ENCODE data around the gene RPTOR. TPM values are rescaled to one million over a fixed set of nuclear protein-coding genes. Genes with fewer than 3 reads are reported as not detected.

Gene RPTOR
- total RNA-seq, 1 donor from 2014 or later = 66.7 TPM

GRCh38 chr17:80507965-80508364, 36.7 kb upstream of the RPTOR start:
- H3K27ac Mint-ChIP-seq = no peak overlapping the region
- H3K9me3 Mint-ChIP-seq = no peaks in the 10 kb centered on the region
- no peak overlapping the region for H3K4me3 Mint-ChIP-seq
- no peak for DNase-seq (ENCODE audit: low spot score)
- no peaks in the 10 kb centered on the region for H3K36me3 Mint-ChIP-seq (ENCODE audit: low read depth)
- H3K4me1 Mint-ChIP-seq (ENCODE audit: low read depth) = no peaks in the 10 kb centered on the region
- H3K27me3 Mint-ChIP-seq (ENCODE audit: insufficient read depth) = peaks cover 15% of the 10 kb centered on the region
- intact Hi-C loops (cut with micrococcal nuclease) = no loop called here

GRCh38 chr17:80509311-80509710, 35.3 kb upstream of the RPTOR start:
- H3K4me1 Mint-ChIP-seq (ENCODE audit: low read depth) = no peaks in the 10 kb centered on the region

DNA sequence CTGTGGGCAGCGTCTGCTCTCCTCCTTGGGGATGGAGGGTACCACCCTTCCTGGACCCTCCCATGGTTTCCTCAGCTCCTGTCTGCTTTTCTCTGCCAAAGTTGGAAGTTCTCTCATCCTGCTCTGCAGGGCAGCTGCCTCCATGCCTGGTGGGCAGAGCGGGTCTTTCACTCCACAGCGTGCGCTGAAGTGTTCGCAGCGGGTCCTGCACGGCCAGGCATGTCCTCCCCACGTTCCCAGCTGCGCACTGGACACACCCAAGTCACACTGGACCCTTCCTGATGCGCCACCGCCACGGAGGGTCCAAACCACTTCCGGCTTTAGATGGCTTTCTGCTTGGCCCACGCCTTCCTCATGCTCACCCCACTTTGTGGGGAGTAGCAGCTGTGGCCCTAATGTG, 34.5 kb upstream of the RPTOR start:
- Mint-ChIP-seq H3K27me3 (ENCODE audit: insufficient read depth) (peaks cover 7% of the 10 kb centered on the region), H3K36me3 (ENCODE audit: low read depth) (no peaks in the 10 kb centered on the region), H3K4me3 (no peak overlapping the region), H3K4me1 (ENCODE audit: low read depth) (no peaks in the 10 kb centered on the region), H3K27ac (no peak overlapping the region), H3K9me3 (no peaks in the 10 kb centered on the region)
- no peak for DNase-seq (ENCODE audit: low spot score)
- intact Hi-C loops (cut with micrococcal nuclease) = no loop called here

More at GRCh38 chr17:80509311-80509710, 35.3 kb upstream of the RPTOR start:
- no peak for DNase-seq (ENCODE audit: low spot score)
- intact Hi-C loops (cut with micrococcal nuclease) = no loop called here
- Mint-ChIP-seq H3K4me3 (no peak overlapping the region), H3K36me3 (ENCODE audit: low read depth) (no peaks in the 10 kb centered on the region), H3K9me3 (no peaks in the 10 kb centered on the region), H3K27me3 (ENCODE audit: insufficient read depth) (peaks cover 9% of the 10 kb centered on the region), H3K27ac (no peak overlapping the region)

DNA sequence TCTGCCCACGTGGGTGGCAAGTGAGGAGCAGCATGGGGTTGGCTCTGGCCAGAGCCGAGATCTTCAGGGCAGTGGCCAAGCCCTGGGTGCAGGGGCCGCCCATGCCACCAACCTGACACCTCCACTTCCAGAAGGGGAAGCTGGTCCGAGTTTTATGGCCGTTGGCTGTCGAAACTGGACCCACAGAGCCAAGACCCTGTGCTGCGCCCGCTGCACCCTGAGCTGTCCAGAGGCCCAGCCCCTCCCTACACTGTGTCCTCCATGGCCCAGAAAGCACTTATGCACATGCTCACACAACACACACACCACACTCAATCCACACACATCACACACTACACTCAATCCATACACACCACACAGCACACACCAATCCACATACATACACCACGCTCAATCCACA, 33.9 kb upstream of the RPTOR start:
- Mint-ChIP-seq H3K4me1 (ENCODE audit: low read depth) (no peaks in the 10 kb centered on the region), H3K9me3 (no peaks in the 10 kb centered on the region), H3K4me3 (no peak overlapping the region), H3K36me3 (ENCODE audit: low read depth) (no peaks in the 10 kb centered on the region), H3K27ac (no peak overlapping the region), H3K27me3 (ENCODE audit: insufficient read depth) (peaks cover 5% of the 10 kb centered on the region)
- DNase-seq (ENCODE audit: low spot score) = no peak
- intact Hi-C loops (cut with micrococcal nuclease) = no loop called here

DNA sequence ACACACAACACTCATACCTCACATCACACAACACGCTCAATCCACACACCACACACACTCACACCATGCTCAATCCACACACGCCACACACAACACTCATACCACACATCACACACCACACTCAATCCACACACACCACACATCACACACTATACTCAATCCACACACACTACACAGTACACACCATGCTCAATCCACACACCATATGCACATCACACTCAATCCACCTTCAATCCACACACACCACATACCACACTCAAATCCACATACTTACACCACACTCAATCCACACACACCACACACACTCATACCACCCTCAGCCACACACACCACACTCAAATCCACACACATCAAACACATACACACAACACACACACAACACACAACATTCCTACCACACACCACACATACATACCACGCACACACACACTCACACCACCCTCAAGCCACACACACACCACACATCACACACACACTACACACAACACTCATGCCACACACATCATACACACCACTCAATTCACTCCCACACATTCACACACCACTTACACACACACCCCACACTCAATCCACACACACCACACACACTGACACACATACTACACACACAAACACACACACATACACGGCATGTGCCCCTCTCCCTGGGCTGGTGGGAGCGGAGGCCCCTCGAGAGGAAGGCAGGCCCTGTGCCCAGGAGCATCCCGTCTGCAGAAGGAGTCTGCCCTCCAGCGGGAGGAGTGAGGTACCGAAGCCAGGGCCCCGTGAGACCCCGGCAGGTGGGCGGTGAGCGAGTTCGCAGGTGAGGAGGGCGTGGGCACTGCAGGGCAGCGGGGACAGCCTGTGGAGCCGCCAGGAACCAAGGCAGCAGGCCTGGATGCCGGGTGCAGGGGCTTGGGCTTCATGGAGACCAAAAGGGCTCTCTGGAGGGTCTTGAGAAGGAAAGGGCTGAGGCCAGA, 33.1 kb upstream of the RPTOR start:
- Mint-ChIP-seq H3K4me3 (no peak overlapping the region), H3K27me3 (ENCODE audit: insufficient read depth) (peaks cover 5% of the 10 kb centered on the region), H3K4me1 (ENCODE audit: low read depth) (no peaks in the 10 kb centered on the region), H3K36me3 (ENCODE audit: low read depth) (no peaks in the 10 kb centered on the region), H3K9me3 (no peaks in the 10 kb centered on the region), H3K27ac (no peak overlapping the region)
- intact Hi-C loops (cut with micrococcal nuclease) = no loop called here
- no peak for DNase-seq (ENCODE audit: low spot score)

DNA sequence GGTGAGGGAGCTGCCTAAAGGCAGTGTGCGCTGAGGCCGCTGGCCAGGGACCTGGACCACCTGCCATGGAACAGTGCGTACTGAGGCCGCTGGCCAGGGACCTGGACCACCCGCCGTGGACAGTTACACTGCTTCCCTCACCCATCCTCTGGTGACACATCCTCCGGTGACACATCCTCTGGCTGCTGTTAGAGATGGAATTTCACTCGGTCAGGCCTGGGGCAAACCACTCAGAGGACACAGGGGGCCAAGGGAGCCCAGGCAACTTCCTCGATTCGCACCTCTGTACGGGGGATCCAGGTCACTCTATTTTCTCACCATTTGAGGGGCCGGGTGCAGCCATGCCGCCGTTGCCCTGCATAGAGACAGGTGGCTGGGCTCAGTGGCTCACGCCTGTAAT, 32.4 kb upstream of the RPTOR start:
- DNase-seq (ENCODE audit: low spot score) = no peak
- Mint-ChIP-seq H3K36me3 (ENCODE audit: low read depth) (no peaks in the 10 kb centered on the region), H3K27me3 (ENCODE audit: insufficient read depth) (peaks cover 5% of the 10 kb centered on the region), H3K4me1 (ENCODE audit: low read depth) (no peaks in the 10 kb centered on the region), H3K27ac (no peak overlapping the region), H3K9me3 (no peaks in the 10 kb centered on the region), H3K4me3 (no peak overlapping the region)
- intact Hi-C loops (cut with micrococcal nuclease) = no loop called here

DNA sequence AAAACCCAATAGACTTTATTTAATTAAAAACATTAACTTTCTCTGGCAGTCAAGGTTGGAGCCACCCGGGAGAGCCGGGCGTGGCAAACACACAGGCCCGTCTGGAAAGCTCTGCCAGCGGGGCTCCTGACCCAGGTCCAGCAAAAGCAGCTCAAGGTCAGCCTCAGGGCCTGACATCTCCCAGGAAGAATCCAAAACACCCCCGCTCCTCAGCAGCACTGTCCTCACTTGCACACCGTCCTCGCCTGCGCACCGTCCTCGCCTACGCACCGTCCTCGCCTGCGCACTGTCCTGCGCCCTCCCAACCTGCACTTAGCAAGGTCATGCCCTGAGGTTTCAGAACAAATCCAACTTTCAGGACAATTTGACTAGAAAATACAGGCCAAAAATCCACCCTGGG, 31.4 kb upstream of the RPTOR start:
- Mint-ChIP-seq H3K27ac (no peak overlapping the region), H3K9me3 (no peaks in the 10 kb centered on the region), H3K27me3 (ENCODE audit: insufficient read depth) (peaks cover 7% of the 10 kb centered on the region), H3K4me3 (no peak overlapping the region), H3K4me1 (ENCODE audit: low read depth) (no peaks in the 10 kb centered on the region), H3K36me3 (ENCODE audit: low read depth) (no peaks in the 10 kb centered on the region)
- intact Hi-C loops (cut with micrococcal nuclease) = no loop called here
- DNase-seq (ENCODE audit: low spot score) = no peak

- DNase-seq (ENCODE audit: low spot score) = no peak
- Mint-ChIP-seq H3K4me3 (no peak overlapping the region), H3K27ac (no peak overlapping the region), H3K9me3 (no peaks in the 10 kb centered on the region), H3K27me3 (ENCODE audit: insufficient read depth) (peaks cover 11% of the 10 kb centered on the region), H3K4me1 (ENCODE audit: low read depth) (no peaks in the 10 kb centered on the region), H3K36me3 (ENCODE audit: low read depth) (no peaks in the 10 kb centered on the region)
- intact Hi-C loops (cut with micrococcal nuclease) = no loop called here
These were observed 30.7 kb upstream of the RPTOR start for GRCh38 chr17:80513892-80514291.

GRCh38 chr17:80516171-80516932, 28.3 kb upstream of the RPTOR start:
- Mint-ChIP-seq H3K4me3 (no peak overlapping the region), H3K4me1 (ENCODE audit: low read depth) (no peaks in the 10 kb centered on the region), H3K27me3 (ENCODE audit: insufficient read depth) (peaks cover 11% of the 10 kb centered on the region), H3K27ac (no peak overlapping the region), H3K9me3 (no peaks in the 10 kb centered on the region), H3K36me3 (ENCODE audit: low read depth) (no peaks in the 10 kb centered on the region)
- DNase-seq (ENCODE audit: low spot score) = no peak
- intact Hi-C loops (cut with micrococcal nuclease) = no loop called here

- intact Hi-C loops (cut with micrococcal nuclease) = no loop called here
- no peak overlapping the region for H3K4me3 Mint-ChIP-seq
These were observed 27.0 kb upstream of the RPTOR start for GRCh38 chr17:80517641-80518040.

GRCh38 chr17:80518392-80518791, 26.2 kb upstream of the RPTOR start:
- Mint-ChIP-seq H3K36me3 (ENCODE audit: low read depth) (no peaks in the 10 kb centered on the region), H3K27ac (no peak overlapping the region), H3K27me3 (ENCODE audit: insufficient read depth) (peaks cover 13% of the 10 kb centered on the region), H3K4me1 (ENCODE audit: low read depth) (no peaks in the 10 kb centered on the region), H3K9me3 (no peaks in the 10 kb centered on the region), H3K4me3 (no peak overlapping the region)
- intact Hi-C loops (cut with micrococcal nuclease) = no loop called here
- no peak for DNase-seq (ENCODE audit: low spot score)

More at GRCh38 chr17:80517641-80518040, 27.0 kb upstream of the RPTOR start:
- peaks cover 13% of the 10 kb centered on the region for H3K27me3 Mint-ChIP-seq (ENCODE audit: insufficient read depth)
- H3K9me3 Mint-ChIP-seq = no peaks in the 10 kb centered on the region
- no peaks in the 10 kb centered on the region for H3K36me3 Mint-ChIP-seq (ENCODE audit: low read depth)
- DNase-seq (ENCODE audit: low spot score) = no peak
- H3K4me1 Mint-ChIP-seq (ENCODE audit: low read depth) = no peaks in the 10 kb centered on the region
- H3K27ac Mint-ChIP-seq = no peak overlapping the region

- Mint-ChIP-seq H3K27me3 (ENCODE audit: insufficient read depth) (peaks cover 13% of the 10 kb centered on the region), H3K4me3 (no peak overlapping the region), H3K27ac (no peak overlapping the region), H3K9me3 (no peaks in the 10 kb centered on the region), H3K4me1 (ENCODE audit: low read depth) (no peaks in the 10 kb centered on the region), H3K36me3 (ENCODE audit: low read depth) (no peaks in the 10 kb centered on the region)
- intact Hi-C loops (cut with micrococcal nuclease) = no loop called here
- DNase-seq (ENCODE audit: low spot score) = no peak
These were observed 25.4 kb upstream of the RPTOR start for GRCh38 chr17:80519091-80519781.

Data from activated T-helper 1 cell treated with anti-CD3 and anti-CD28 coated beads, Interleukin-12 subunit alpha, Interleukin-12 subunit beta, Interleukin-2, Interleukin-4 antibody, amounts not matched to agents 30 ng/mL and 10 ng/mL and 1 ng/mL, durations not matched to agents 14 hours and 24 hours and 36 hours (primary cell).